Tongue (tissue), 2 donors: ENCODE data around the gene SH3BP5L. TPM values are rescaled to one million over a fixed set of nuclear protein-coding genes. Genes with fewer than 3 reads are reported as not detected.
"Not testable (repeated sequence)": the region's sequence is repeated elsewhere in the genome, so short reads cannot be mapped to it uniquely, and the experiment has no call there.

Experiments
- DNase-seq: peaks from one replicate; pipeline ENCODE4 v3.0.0-alpha.2; 2015
- total RNA-seq: library from RNA; depleted of rRNA; stranded (reverse); fragments of >200 nt; gene quantifications from one replicate; pipeline ENCODE4 v1.2.3, GENCODE V29; 2014

Gene SH3BP5L
- total RNA-seq, 1 donor from 2014 or later: 20.9 TPM

DNA sequence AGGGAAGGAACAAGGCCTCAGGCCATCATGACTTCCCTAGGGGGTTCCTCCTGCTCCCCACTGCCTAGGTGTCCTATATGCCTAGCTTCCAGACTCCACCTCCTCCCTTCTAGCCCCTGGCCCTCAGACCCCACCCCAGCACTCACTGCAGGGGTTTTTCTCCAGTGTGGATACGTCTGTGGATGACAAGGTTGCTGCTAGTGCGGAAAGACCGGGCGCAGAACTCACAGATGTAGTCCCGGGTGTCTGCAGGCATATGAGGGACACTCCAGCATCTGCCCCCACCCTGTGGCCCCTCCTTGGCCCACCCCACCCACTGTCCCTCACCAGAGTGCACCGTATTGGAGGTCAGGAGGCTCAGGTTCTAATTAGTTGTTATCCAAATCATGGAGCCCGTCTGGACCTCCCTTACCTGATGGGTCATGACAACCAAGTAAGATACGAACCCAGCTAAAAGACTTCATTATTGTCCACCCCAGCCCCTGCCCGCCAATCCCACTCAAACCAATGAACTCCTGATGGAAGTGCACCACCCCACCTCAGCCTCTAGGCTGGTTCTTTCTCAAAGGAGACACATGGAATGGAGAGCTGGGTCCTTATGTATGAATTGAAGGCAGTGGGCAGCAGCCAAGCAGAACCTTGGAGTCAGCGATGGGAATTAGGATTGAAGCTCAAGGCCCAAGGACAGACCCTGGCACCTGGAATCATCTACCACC, 25.0 kb upstream of the SH3BP5L start:
- no peak for DNase-seq

DNA sequence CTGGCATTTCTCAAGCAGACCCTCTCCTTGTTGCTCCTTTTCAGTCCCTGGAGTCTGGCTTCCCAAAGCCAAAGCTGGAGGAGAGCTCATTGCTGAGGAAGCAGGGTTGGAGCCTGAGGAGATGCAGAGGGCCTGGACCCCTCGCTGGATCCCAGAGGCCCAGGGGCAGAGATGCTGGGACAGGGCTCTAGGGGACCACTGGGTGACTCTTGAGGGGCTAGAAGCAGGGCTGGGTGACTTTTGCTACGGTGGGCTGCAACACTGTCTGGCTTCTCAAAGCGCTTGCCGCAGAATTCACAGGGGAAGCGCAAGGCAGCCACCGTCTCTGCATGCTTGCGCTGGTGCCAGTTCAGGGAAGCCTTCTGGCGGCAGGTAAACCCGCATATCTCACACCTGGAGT, 24.4 kb upstream of the SH3BP5L start:
- DNase-seq: no peak

DNA sequence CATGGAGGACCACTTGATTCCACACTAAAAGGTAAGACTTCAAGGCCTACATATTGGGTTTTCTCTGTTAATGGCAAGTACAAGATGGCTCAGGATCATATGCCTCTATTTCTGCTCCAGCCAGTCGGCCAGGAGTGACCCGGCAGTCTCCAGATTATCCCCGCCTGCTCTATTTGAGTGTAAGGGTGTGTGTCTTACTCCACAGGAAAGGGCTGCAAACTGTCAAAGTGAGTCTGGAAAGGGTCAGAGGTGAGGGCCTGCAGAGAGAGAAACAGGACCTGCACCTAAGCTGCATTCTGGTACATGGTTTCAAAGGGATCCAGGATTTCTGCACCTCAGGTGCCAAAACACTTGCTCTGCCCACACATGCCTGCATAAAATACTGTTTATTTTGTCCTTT, 23.9 kb upstream of the SH3BP5L start:
- no peak for DNase-seq

DNA sequence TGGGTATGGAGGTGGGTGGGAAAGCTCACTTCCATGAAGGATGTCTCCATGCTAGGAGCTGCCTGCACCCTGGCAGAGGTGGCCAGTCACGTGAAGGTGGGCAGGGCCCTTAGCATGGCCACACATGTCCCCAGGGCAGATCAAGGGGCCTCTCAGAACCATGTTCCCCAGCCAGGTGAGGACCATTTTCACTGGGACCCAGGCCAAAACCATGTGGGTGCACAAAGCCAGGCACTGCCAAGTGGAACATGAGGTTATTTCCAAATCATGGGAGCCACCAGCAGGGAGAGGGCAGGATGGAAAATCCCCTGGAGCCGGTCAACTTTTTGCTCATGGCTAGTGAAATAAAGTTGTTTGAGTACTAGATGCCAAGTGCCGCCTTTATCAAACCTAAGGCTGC, 23.4 kb upstream of the SH3BP5L start:
- DNase-seq: no peak

DNA sequence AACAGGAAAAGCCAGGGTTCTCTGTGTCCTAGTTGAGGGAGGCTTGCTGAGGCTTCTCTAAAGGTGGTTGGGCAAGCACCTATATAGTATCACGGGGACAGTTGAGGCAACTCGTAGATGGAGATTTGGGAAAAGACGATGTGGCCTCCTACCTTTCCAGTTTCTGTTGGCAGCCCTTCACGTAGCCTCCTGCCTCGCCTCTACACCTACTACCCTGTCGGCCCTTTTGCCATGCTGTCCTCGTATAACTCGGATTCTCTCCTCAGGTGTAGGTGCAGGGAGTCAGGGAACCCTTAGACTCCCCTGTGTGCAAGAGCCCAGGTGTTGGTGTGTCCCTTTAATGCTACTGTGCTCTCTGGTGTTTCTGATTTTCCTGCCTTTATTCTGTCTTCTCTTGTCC, 22.9 kb upstream of the SH3BP5L start:
- DNase-seq: no peak

DNA sequence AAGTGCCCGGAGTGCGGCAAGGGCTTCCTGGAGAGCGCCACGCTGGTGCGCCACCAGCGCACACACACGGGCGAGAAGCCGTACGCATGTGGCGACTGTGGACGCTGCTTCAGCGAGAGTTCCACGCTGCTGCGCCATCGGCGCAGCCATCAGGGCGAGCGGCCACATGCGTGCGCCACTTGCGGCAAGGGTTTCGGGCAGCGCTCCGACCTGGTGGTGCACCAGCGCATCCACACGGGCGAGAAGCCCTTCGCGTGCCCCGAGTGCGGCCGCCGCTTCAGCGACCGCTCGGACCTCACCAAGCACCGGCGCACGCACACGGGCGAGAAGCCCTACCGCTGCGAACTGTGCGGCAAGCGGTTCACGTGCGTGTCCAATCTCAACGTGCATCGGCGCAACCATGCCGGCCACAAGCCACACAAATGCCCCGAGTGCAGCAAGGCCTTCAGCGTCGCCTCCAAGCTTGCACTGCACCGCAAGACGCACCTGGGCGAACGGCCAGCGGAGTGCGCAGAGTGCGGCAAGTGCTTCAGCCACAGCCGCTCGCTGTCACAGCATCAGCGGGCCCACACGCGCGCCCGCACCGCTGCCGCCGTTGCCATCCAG, 22.3 kb upstream of the SH3BP5L start:
- no peak for DNase-seq

DNA sequence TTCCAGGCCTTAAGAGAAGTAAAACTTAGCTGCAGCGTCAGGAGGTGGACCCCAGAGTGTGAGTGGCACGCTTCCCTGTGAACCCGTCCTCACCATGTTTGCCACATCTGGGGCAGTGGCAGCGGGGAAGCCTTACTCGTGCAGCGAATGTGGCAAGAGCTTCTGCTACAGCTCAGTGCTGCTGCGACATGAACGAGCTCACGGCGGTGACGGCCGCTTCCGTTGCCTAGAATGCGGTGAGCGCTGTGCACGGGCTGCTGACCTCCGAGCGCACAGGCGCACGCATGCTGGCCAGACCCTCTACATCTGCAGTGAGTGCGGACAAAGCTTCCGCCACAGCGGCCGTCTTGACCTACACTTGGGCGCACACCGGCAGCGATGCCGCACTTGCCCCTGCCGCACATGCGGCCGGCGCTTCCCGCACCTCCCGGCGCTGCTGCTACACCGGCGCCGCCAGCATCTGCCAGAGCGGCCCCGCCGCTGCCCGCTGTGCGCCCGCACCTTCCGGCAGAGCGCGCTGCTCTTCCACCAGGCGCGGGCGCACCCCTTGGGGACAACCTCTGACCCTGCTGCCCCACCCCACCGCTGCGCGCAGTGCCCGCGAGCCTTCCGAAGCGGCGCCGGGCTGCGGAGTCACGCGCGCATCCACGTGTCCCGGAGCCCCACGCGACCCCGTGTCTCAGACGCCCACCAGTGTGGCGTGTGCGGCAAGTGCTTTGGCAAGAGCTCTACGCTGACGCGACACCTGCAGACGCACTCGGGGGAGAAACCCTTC, 21.7 kb upstream of the SH3BP5L start:
- no peak for DNase-seq

DNA sequence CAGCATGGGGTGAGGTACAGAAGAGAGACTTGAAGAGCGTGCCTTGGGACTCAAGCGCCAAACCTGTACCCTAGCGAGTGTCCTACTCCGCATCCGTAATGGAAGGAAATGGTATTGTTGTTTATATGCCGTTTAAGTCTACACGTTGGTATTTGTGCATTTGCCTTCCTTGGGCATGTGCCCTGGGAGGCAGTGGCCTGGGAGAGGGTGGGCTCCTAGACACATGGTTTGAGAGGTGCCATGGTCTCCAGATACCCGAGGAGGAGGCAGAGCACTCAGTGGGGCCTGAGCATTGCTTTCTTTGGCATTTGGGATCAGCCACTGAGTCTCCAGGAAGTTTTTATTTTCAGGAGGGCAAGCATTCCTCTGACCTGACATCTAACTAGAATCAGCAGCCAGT, 18.8 kb upstream of the SH3BP5L start:
- no peak for DNase-seq

DNA sequence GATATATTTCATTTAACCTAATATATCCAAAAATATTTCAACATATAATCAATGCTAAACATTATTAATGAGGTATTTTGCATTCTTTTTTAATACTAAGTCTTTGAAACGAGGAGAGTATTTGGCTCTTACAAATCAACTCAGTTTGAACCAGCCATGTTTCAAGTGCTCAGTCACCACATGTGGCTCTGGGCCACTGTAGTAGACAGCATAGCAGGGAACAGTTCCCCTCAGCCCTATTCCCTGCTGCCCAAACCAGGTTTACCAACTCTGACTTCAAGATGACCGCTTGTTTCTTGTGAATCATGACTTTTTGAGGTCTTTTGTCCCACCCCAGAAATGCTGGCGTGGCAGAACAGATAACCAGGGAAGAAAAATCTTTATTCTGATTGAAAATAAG, 18.0 kb upstream of the SH3BP5L start:
- no peak for DNase-seq

DNA sequence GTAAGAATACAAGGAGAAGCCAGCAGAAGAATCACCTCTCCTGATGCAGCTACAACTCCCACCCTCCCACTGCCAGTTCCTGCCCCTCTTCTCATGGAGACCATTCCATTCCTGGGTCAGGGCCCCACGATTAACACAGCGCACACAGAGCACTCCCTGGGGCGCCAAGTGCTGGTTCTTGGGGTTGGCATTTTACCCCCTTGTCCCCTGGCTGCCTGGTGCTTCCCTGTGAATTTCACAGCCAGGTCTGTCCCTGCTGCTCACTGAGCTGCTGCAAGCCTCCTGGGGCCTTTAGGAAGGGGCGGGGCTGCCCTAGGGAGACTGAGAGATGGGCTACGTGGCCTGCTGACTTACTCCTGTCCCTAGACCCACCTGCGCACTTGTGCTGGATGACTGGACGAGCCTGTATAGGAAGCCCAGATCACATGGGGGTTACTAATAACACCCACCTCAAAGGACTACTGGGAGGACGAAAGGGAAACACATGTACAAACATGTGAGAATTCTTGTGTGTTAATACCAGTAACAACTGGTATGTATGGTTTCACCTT, 17.1 kb upstream of the SH3BP5L start:
- DNase-seq: no peak

DNA sequence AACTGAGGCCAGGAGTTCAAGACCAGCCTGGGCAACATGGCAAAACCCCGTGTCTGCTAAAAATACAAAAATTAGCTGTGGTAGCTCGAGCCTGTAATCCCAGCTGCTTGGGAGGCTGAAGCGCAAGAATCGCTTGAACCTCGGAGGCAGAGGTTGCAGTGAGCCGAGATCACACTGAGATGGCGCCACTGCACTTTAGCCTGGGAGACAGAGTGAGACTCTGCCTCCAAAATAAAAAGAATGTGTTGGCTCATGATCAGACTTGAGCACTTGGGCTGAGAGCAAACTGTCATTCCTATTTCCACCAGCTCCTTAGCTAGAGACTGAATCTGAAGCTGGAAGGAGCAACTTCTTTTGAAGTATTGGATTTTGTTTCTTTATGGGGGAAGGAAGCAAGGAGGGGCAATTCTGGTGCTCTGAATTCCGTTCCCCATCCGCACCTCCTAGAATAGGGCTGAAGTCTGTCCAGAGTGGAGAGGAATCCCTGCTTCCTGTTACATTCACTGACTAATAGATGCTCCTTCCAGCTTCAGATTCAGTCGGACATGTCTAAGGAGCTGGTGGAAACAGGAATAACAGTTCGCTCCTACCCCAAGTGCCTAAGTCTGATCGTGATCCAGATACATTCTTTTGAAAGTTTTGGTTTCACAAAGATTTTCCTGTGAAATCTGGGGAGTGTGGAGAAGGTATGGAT, 16.1 kb upstream of the SH3BP5L start:
- peak; percentile 70 for DNase-seq

DNA sequence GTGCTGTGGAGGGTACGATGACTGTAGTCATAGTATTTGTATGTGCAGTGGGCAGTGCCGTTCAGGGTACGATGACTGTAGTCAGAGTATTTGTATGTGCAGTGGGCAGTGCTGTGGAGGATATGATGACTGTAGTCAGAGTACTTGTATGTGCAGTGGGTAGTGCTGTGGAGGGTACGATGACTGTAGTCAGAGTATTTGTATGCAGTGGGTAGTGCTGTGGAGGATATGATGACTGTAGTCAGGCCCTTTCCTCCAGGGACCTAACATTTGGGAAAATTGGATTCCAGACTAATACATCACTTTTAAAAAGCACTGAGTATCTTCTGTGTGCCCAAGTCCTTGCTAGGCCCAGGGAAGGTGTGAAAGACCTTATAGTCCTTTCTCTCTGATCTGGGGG, 15.2 kb upstream of the SH3BP5L start:
- DNase-seq: no peak

DNA sequence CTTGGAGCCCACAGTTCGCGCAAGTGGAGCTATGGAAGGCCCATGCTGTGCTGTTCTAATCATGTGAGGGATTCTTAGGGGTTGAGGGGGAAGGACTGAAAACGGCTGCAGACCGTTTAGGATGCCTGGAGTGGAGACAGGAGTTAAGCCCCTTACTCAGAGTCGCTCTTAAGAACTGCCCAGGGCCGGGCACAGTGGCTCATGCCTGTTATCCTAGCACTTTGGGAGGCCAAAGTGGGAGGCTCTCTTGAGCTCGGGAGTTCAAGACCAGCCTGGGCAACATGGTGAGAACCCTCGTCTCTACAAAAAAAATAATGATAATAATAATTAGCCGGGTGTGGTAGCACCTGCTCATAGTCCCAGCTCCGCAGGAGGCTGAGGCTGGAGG, 13.4 kb upstream of the SH3BP5L start:
- DNase-seq: no peak

DNA sequence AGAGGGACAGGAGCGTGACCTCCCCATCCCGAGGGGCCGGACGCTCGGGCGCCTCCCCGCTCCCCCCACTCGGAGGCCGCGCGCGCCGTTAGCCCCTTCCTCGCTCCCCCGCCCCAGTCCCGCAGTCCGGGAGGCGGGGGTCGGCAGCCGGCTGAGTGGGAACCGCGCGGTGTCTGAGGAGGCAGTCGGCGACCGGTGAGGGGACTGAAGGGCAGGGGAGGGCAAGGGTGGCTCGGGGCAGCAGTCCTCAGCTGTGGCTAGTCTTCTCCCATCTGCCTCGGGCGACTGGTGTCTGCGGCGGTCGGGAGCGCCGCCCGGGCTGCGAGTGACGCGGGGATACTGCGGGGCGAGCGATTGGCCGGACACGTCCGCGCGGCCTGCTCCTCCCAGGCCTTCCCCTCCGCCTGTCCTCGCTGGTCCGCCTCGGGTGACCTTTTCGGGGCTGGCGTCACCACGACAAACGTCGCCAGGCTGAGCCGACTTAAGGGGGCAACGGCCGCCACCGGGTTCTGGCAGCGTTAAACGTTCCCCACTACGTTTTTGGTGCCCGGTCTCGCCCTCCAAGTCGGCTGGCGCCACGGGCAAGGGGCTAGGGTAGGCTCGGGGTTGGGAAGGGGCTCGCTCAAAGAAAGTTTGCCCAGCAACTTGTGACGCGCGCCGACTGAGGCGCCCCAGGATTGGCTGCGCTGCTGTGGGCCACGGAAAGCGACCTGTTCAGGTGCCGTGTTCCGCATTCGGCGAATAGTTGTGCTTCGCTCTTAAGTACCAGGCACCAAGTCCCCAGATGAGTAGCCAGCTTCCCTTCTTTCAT, 12.8 kb upstream of the SH3BP5L start:
- DNase-seq: peak; percentile 95

DNA sequence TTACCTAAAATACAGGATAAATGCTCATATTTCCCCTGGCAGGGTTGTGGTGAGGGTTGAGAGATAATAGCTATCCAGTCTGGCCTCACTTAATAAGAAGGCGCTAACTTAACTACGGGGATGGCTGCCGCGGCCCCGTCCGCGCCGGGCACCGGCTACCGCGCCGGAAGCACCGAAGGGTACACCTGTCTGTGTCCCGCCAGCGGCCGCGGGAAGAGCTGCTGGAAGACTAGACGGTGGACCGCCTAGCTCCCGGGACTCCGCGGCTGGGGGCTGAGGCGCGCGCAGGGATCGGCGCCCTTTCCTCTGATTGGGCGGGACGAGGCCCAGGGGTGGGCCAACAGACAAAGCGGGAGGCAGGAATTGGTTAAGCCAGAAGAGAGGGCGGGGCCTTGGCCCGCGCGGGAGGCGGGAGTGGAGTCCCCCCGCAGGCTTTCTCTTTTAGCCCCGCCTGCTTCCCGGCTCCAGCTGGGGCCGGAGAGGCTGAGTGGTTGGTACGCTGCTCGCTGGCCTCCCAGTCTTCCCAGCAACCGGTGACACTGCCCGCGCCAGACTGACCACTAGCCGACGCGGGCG, 12.2 kb upstream of the SH3BP5L start, which contains the start of gene ZNF672:
TSS of gene ZNF672 (plus strand) at position 444 of the 576 bp plus-strand sequence. CDS start 9,051 bp downstream, outside the sequence.
- peak; percentile 99 for DNase-seq

DNA sequence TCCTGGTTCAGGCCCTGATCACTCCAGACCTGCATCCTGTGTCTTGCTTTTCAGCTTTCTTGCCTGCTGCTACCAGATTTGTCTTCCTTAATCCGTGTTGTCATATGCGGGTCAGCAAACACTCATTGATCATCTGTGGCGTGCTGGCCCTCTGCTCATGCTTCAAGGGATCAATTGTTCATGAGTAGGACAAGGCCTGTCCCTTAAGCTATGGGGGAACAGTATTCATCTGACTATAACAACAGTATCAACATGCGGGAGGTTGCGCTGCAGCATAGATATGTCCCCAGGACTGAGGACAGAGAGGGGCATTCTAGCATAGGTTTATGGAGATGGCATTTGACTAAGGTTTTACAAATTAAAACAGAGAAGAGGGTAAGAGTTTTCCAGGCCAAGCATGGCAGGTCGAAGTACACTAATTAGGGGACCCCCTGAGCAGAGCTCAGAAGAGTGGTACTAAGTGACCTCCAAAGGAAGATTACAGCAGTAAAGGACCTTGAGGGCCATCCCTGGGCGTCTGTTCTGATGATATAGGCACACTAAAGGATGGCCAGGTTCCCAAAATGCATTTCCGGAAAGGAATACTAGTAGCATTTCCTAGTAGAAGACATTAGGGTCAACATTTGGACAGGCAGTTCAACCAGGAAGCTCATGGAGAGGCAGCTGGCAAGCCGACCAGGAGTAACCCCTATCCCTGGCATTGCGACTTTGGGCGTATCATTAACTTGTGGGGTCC, 11.5 kb upstream of the SH3BP5L start:
- DNase-seq: no peak

DNA sequence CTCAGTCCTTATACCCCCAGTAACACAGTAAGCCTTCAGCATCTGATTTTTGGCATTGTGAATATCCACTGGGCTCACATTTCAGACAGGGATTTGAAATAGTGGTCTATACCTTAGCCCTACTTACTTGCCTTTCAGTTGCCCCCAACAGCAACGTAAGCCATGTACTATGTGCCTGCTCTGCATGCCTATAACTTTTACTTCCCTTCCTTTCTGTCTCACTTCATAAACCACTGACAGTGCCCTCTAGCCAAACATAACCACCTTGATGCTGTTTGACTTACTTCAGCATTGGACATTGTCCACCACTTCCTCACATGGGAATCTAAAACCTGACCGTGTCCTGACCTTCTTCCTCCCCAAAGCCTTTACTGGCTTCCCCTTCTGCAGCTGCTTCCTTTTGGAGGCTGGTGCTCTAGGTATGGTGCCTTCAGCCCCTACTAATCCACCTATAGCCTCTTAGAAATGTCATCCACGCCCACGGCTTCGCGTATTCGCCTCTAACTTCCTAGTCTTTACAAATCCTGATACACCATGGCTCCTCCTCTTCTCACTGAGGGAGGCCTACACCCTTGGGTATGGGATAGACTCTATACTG, 8.7 kb upstream of the SH3BP5L start:
- DNase-seq: no peak

DNA sequence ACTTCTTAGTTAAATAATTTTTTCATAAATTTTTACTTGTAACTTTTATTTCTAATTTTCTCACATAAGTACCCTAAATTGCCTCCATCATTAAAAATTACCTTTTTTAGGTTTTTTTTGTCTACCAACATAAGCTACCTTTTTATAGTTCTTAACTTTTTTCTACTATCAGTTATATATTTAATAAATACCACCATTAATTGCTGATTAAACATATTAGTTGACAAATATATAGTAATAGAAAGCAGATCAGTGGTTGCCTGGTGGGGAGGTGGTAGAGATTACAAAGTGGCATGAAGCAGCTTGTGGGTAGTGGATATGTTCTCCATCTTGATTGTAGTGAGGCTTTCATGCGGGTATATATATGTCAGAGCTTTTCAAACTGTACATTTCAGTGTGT, 6.1 kb upstream of the SH3BP5L start:
- no peak for DNase-seq

DNA sequence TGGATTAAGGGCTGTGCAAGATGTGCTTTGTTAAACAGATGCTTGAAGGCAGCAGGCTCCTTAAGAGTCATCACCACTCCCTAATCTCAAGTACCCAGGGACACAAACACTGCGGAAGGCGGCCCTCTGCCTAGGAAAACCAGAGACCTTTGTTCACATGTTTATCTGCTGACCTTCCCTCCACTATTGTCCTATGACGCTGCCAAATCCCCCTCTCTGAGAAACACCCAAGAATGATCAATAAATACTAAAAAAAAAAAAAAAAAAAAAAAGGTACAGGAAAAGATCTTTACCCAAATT, 5.0 kb upstream of the SH3BP5L start:
- not testable (repeated sequence) for DNase-seq

DNA sequence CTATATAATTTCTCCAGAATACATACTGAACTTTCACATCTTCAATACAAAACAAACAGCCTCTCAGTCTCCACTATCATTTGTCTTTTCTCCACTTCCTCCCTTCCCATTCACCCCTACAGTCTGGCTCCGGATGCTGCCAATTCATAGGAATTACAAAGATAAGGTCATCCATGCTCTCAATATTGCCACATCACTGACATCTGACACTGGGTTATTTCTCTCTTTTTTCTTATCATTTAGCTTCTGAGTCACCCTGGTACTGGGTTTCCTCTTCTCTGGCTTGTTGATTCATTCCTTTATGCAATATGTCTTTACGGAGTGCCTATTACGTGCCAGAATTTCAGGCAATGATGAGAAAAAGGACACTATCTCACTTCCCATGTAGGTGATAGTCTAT, 3.1 kb upstream of the SH3BP5L start:
- DNase-seq: no peak
